ENCODE results near the gene ADAMTS17.

DNA sequence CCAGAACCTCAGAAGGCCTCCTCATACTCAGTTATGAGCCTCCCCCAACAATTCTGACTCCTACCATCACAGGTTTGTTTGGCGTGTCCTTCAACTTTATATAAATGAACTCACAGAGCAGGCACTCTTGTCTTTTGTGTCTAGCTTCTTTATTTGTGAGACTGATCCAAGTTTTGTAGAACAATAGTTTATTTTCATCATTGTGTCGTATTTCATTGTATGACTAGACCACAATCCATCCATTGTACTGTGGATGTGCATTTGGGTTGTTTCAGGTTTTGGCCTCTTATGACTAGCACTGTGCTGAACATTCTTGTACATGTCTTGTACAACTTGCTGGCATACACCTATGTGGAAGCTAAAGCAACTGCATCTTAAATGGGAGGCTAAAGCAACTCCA, 315.7 kb downstream of the ADAMTS17 start:
- TF ChIP-seq, protein P1, sequence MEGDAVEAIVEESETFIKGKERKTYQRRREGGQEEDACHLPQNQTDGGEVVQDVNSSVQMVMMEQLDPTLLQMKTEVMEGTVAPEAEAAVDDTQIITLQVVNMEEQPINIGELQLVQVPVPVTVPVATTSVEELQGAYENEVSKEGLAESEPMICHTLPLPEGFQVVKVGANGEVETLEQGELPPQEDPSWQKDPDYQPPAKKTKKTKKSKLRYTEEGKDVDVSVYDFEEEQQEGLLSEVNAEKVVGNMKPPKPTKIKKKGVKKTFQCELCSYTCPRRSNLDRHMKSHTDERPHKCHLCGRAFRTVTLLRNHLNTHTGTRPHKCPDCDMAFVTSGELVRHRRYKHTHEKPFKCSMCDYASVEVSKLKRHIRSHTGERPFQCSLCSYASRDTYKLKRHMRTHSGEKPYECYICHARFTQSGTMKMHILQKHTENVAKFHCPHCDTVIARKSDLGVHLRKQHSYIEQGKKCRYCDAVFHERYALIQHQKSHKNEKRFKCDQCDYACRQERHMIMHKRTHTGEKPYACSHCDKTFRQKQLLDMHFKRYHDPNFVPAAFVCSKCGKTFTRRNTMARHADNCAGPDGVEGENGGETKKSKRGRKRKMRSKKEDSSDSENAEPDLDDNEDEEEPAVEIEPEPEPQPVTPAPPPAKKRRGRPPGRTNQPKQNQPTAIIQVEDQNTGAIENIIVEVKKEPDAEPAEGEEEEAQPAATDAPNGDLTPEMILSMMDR (IDR thresholded peaks at IDR 0.05), result no peak
- no peak for TF ChIP-seq EZH2phosphoT487 (IDR thresholded peaks at IDR 0.05)
- TF ChIP-seq EZH2 (IDR thresholded peaks at IDR 0.05), result no peak

All from neural progenitor cell (in vitro differentiated cells).